Measurements from ENCODE around the gene PSAPL1.
"Not testable (repeated sequence)": the region's sequence is repeated elsewhere in the genome, so short reads cannot be mapped to it uniquely, and the experiment has no call there.

Gene PSAPL1

DNA sequence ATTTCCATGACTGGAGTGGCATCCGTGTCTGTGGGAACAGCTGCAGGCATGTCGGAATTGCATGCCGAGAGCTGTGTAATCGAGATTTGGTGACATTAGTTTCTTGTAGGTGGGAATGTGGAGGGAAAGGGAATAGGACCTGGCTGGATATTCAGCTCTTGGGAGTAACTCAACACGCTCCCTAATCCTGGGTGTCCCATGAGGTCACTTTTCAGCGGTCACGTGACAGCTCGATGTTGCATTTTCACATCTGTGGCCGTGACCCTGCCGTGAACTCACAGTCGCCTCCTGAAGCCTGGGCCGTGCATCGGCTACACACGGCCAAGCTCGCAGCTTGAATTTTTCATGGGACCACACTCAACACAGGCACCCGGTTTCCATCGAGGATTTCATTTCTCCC, 25.8 kb upstream of the PSAPL1 start:
- TF ChIP-seq, protein P1, sequence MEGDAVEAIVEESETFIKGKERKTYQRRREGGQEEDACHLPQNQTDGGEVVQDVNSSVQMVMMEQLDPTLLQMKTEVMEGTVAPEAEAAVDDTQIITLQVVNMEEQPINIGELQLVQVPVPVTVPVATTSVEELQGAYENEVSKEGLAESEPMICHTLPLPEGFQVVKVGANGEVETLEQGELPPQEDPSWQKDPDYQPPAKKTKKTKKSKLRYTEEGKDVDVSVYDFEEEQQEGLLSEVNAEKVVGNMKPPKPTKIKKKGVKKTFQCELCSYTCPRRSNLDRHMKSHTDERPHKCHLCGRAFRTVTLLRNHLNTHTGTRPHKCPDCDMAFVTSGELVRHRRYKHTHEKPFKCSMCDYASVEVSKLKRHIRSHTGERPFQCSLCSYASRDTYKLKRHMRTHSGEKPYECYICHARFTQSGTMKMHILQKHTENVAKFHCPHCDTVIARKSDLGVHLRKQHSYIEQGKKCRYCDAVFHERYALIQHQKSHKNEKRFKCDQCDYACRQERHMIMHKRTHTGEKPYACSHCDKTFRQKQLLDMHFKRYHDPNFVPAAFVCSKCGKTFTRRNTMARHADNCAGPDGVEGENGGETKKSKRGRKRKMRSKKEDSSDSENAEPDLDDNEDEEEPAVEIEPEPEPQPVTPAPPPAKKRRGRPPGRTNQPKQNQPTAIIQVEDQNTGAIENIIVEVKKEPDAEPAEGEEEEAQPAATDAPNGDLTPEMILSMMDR (IDR thresholded peaks at IDR 0.05): no peak
- TF ChIP-seq ZFX (IDR thresholded peaks at IDR 0.05; ENCODE audit: borderline replicate concordance): no peak
- no peak overlapping the region for H3K27ac ChIP-seq

DNA sequence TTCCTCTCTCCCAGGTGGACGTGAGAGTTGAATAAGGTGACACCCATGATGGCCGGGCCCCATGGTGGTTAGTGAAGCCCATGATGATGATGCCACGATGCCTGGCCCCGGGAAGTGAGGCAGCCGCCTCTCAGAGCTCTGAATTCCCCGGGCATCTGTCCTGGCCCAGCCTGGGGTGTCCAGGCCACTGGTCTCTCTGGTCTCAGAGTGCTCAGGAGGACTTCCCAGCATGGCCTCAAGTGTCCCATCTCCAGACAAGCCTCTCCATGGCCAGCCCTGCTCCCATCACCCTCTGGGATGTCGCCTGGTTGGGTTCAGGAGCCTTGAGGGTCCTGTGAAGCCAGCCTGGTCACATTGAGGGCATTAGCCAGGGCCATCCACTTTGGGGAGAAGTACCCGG, 24.7 kb upstream of the PSAPL1 start:
- H3K27ac ChIP-seq: no peak overlapping the region
- TF ChIP-seq, protein P1 (IDR thresholded peaks at IDR 0.05): no peak
- TF ChIP-seq ZFX (IDR thresholded peaks at IDR 0.05; ENCODE audit: borderline replicate concordance): no peak

DNA sequence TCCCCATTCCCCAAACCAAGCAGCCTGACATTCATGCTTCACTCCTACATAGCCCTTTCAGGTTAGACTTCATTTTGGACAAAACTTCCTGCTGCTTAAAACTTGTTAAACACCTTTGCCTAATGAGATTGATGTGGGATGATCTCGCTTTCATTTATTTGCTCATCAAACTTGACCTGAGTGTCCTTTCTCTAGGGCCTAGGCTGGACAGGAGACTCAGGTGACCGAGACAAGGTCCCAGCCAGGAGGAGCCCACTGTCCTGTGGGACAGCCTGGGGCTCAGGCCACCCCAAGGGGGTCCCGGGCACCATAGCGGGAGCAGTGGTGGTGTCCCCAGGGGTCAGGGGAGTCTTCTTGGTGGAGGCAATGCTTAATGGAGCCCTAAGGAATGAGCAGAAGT, 23.7 kb upstream of the PSAPL1 start:
- no peak for TF ChIP-seq ZFX (IDR thresholded peaks at IDR 0.05; ENCODE audit: borderline replicate concordance)
- TF ChIP-seq, protein P1 (IDR thresholded peaks at IDR 0.05): no peak
- H3K27ac ChIP-seq: no peak overlapping the region

DNA sequence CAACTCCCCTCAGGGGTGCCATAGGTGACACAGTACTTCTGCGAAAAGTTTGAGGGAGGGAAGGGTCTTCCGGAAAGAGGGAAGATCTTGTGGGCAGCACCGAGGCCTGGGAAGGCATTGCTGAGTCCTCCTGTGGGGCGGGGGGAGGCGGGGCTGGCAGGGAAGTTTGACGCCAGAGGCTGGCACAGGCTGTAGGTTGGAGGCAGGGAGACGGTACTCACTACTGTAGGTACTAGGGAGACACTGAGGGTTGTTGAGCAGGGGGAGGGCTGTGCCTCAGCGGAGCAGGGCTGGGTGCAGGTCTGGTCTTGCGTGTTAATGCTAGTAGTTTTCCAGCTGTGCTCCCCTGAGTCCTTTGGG, 23.3 kb upstream of the PSAPL1 start:
- H3K27ac ChIP-seq: no peak overlapping the region
- TF ChIP-seq, protein P1 (IDR thresholded peaks at IDR 0.05): no peak
- no peak for TF ChIP-seq ZFX (IDR thresholded peaks at IDR 0.05; ENCODE audit: borderline replicate concordance)

DNA sequence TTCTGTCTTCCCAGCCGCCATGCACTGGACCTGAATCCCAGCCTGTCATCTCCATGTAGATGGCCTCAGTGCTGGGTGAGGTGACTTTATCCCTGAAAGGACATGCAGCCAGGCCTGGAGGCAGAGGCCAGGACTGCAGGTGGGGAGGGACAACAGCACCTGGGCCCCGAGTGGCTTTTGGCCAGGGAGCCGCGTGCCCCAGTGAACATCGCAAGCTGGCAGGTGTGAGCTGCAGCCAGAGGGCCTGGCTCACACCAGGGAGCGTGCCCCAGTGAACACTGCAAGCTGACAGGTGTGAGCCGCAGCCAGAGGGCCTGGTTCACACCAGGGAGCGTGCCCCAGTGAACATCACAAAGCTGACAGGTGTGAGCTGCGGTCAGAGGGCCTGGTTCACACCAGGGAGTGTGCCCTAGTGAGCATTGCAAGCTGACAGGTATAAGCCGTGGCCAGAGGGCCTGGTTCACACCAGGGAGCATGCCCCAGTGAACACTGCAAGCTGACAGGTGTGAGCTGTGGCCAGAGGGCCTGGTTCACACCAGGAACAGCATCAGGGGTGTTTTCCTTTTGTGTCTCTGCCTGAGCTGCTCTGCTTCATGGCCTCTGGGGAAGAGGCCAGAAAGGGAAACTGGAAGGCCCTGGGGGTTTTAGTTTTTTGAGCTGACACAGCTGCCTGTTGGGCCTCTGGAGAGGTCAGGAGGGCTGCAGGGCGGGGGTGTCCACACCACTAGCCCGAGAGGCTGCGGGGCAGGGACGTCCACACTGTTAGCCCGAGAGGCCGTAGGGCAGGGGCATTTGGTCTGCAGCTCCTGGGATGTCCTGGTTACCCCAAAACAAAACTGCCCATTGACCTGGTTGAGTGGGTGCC, 22.7 kb upstream of the PSAPL1 start:
- no peak overlapping the region for H3K27ac ChIP-seq
- TF ChIP-seq, protein P1 (IDR thresholded peaks at IDR 0.05): no peak
- TF ChIP-seq ZFX (IDR thresholded peaks at IDR 0.05; ENCODE audit: borderline replicate concordance): no peak

DNA sequence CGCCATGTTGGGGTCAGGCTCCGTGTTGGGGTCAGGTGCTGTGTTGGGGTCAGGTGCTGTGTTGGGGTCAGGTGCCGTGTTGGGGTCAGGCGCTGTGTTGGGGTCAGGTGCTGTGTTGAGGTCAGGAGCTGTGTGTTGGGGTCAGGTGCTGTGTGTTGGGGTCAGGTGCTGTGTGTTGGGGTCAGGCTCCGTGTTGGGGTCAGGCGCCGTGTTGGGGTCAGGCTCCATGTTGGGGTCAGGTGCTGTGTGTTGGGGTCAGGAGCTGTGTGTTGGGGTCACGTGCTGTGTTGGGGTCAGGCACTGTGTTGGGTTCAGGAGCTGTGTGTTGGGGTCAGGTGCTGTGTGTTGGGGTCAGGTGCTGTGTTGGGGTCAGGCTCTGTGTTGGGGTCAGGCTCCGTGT, 18.1 kb upstream of the PSAPL1 start:
- H3K27ac ChIP-seq: not testable (repeated sequence)

DNA sequence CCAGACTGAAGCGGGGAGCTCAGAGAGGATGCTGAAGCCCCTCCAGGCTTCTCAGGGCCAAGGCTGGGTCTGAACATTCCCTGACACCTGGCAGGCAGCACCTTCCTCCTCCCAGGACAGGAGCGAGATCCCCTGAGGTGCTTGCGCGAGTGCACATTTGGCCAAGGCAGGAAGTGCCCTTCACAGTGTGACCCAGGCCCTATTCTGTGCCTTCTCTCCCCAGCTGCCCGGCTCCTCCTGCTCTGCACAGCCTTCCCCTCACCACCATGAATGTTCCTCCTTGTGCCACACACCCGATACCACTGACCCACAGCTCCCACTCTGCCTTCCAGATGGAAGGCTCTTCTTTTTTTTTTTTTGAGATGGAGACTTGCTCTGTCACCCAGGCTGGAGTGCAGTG, 17.1 kb upstream of the PSAPL1 start:
- H3K27ac ChIP-seq: no peak overlapping the region
- TF ChIP-seq, protein P1 (IDR thresholded peaks at IDR 0.05): no peak
- TF ChIP-seq ZFX (IDR thresholded peaks at IDR 0.05; ENCODE audit: borderline replicate concordance): no peak

DNA sequence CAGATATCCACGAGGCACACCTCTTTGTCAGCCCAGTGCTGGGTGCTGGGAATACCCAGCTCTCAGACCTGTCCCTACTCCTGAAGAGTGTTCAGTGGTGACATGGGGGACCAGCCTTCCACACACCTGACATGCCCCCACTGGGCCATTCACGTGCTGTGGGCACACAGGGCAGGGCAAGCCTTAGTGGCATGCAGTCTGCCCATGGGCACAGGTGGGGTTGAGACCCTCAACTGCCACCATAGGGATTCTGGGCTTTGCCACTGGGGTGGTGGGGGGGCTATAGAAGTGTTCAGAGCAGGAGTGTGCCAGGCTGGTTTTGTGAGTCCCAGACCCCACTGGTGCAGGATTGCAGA, 16.7 kb upstream of the PSAPL1 start:
- TF ChIP-seq, protein P1 (IDR thresholded peaks at IDR 0.05): no peak
- TF ChIP-seq ZFX (IDR thresholded peaks at IDR 0.05; ENCODE audit: borderline replicate concordance): no peak
- no peak overlapping the region for H3K27ac ChIP-seq

All from 22Rv1 (cell line).